Ovary (tissue), 3 donors: ENCODE results near the gene FBXO7.

Source experiments
- CTCF ChIP-seq, 3 donors: fragments of 450-650 bp in 2 of 3; fragments of 200-600 bp in 1 of 3; IDR thresholded peaks; one replicate each; pipeline versions ENCODE4 v1.5.1 to v1.8.0; 2016 to 2022; ENCODE audit warnings: antibody characterized with exemption in 3 of 3, mild to moderate bottlenecking in 1 of 3
- EP300 ChIP-seq: sonication (generic); formaldehyde crosslinking; IDR thresholded peaks from one replicate; pipeline ENCODE4 v1.6.1; 2017; ENCODE audit warnings: antibody characterized with exemption
- POLR2A ChIP-seq: fragments of 450-650 bp; IDR thresholded peaks from one replicate; pipeline ENCODE4 v1.6.1; 2017; ENCODE audit warnings: antibody characterized with exemption, mild to moderate bottlenecking, moderate library complexity
- donor health status: DM: no; HTN: no; CAD: no.

GRCh38 chr22:32518848-32519247, 44.2 kb downstream of the FBXO7 start:
- TF ChIP-seq POLR2A (no peak), CTCF (IDR thresholded peaks at IDR 0.05) (no peak), EP300 (no peak)
